HG03108 (cell line): ENCODE results near the gene MDFI.

Experiments
- ATAC-seq: cut with Tn5 transposase; IDR thresholded peaks from one replicate; pipeline ENCODE4 v1.9.1; 2021; ENCODE audit warnings: moderate library complexity; ENCODE audit not compliant: unreplicated experiment

MDFI gene

GRCh38 chr6:41630946-41631345 is 7.3 kb upstream of the MDFI start:
- no peak for ATAC-seq

DNA sequence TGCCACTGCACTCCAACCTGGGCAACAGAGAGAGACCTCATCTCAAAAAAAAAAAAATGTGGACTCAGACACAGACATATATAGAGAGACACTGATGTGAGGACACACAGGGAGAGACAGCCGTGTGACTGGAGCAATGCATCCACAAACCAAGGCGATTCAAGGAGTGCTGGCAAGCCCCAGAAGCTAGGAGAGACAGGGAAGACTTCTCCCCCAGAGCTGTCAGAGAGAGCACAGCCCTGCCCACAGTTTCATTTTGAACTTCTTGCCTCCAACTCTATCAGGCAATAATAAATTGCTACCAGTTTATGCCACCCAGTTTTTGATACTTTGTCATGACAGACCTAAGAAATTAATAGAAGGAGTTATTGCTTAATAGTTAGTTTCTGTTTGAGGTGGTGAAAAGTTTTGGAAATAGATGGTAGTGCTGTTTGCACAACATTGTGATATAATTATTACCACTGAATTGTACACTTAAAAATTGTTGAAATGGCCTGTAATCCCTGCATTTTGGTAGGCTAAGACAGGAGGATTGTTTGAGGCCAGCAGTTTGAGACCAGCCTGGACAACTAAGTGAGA is 5.1 kb upstream of the MDFI start:
- ATAC-seq = no peak

DNA sequence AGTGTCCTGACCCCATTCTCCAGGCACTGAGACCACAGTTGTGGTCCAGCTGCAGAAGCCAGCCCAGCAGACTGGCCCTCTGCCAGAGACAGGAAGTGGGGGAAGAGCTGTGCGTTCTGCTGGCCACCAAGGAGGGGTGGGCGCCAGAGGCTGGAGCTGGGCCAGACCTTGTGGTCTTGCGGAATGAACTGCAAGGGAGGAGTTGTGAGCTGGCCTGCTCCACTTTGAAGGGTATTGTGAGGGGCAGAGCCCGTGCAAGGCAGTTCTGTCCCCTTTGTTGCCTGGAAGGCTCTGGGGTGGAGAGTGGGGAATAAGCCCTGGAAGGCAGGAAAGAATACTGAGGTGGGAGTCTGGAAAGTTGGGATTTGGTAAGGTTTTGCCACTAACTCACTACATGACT is 3.6 kb upstream of the MDFI start:
- ATAC-seq = no peak

DNA sequence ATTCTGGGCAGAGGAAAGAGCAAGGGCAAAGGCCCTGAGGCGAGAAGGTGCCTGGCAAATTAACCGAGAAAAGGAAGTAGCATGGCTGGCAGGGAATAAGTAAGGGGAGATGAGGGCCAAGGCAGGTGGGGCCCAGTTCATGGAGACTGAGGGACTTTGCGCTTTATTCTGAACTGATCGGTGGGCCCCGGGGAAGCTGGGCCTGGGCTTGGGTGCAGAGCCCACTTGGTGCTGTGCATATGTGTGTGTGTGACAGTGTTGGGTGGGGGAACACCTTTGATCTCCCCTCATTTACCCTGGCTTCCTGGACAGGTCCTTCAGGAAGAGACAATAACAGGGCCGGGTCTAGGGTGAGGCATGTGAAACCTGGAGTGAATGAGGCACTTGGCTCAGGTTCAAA is 2.9 kb upstream of the MDFI start:
- ATAC-seq = no peak

DNA sequence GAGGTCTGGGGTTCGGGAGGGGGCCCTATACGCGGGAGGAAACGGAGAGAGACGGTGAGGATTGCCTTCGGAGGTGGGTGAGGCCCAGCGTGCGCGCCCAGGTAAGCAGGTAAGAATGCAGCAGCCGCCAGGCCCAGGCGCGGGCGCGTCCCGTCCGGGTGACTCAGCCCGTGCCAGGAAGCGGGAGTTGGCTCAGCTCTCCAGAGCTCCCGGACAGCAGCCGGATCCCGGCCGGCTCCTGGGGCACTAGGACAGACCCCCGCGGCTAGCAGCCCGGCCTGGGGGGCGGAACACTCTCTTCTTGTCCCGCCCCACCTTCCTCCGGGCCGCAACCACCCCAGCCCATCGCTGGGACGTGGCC is 1.5 kb upstream of the MDFI start:
- ATAC-seq = no peak

DNA sequence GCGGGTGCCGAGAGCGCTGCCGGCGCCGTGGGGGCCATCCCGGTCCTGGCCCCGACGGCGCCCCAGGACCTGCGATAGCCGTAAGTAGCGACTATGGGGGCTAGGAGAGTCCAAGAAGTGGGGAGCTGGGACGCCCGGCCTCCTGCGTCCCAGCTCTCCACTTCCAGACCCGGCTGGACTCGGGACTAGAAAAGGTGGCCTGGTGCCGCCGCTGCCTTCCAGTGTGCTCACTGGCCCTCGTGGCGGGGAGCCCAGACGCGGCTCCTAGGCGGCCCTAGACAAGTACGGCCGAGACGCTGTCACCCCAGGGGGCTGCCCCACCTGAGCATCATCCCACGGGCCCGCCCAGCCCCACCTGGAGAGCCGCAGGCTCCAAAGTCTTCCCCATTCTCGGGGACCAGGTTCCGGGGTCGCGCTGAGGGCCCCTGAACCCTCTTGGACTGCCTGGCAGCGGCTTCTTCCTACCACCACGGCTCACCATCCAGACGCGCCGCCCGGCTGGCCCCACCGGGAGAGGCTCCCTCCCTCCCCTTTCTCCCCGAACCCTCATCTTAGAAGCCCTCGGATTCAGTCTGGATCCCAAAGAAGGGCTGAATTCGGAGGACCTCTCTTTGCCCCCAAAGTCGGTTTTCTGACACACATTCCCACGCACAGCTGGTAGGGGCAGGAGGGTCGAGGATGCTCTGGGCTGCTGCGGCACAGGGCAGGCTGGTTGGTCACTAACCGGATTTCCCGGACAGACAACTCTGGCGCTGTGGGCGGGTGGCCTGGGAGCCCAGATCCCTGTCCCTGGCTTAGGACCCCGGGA is 870 bp upstream of the MDFI start:
- no peak for ATAC-seq

GRCh38 chr6:41638935-41639808 is 904 bp downstream of the MDFI start:
- ATAC-seq = no peak

GRCh38 chr6:41639809-41640371 is 1.6 kb downstream of the MDFI start:
- no peak for ATAC-seq

DNA sequence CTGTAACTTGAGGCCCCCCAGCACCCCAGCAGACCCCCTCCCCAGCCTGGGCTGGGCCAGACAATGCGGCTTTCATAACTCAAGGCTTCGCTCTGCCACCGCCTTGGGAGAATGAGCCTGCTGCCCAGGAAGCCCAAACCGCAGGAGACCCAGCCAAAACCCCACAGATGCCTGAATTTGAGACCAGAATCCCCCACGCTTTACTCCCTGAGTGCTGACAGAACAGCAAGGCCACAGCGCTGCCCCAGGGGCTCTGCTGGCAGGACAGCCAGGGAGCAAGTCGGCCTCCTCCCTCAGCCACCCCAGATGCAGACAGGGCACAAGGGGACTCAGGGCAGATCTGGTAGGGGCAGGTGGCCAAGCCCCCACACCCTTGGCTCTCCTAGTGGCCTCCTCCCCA is 2.2 kb downstream of the MDFI start:
- no peak for ATAC-seq

DNA sequence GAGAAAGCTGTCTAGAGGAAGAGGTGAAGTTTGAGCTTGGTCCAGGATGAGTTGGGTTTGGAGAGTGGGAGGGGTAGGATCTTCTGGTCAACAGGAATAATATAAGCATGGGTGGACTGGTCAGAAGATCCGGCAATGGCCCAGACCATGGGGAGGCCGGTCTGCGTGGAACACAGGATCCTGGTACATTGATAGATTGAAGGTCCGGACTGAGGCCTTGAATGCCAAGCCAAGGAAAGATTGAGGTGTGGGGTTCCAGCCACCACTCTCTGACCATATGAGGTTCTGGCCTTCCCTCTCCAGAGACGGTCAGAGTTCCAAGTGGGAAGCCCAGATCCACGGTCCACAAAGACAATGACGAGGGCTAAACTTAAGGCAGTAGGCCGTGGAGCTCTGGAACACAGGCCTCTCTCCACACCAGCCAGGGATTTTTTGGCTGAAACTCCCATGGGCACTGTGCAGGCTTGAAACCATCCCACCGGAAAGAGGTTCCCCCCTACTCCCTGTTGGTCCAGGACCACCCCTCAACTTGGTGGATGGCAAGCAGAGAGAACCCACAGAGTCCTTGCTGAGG is 3.2 kb downstream of the MDFI start:
- no peak for ATAC-seq

- ATAC-seq = no peak
These were observed 4.1 kb downstream of the MDFI start for GRCh38 chr6:41642090-41642959.

DNA sequence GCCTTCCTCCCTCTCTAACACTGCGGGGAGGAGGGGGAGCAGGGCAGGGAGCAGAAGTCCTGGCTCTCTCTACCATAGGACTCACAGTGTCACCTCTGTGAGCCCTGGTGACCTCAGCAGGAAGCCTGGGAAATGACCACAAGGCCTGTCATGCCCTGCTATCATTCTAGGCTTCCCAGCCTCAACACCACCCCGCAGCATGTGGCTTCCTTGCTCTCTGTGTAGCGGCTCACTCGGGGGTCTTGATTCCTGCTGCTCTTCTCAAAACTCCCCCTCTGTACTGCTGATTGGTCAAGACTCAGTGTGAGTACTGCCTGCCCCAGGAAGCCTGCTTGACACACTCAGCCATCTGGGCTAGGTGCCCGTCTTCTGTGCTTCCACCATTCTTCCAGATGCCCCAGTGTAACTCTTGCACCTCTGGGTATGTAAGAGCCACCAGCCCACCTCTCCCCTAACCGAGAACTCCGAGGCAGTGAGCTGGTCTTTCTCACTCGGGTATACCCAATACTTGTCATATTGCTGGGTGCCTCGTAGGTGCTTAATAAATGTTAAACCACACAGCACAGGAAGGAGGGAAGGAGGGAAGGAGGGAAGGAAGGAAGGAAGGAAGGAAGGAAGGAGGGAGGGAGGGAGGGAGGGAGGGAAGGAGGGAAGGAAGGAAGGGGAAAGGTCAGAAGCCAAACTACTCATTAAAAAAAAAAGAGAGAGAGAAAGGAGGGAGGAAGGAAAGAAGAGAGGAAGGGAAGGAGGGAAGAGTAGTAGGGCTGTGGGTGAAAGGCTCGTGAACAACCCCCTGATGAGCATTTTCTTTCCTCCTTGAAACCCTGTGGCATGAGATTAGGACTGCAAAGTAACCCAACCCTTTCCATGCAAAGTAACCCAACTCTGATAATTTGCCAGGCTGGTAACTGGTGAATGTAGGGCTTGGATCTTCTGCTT is 5.0 kb downstream of the MDFI start:
- no peak for ATAC-seq

DNA sequence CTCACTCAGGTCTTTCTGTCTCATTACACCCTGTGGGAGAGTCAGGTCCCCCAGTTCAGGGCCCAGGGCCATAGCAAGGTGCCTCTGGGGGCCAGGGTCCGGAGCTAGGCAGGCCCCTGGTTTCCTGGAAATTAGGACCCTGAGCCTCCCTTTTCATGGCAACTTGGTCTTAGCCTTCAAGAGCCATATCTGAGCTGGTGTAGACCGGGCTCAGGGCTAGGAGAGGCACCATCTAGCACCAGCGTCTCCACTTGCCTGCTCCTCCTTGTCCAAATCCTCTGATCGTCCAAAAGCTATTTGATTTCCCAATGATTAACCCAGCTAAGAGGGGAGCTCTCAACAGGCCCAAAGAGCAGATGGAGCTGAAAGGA is 5.6 kb downstream of the MDFI start:
- ATAC-seq = no peak

- ATAC-seq = no peak
These were observed 6.1 kb downstream of the MDFI start for GRCh38 chr6:41644297-41644879.

DNA sequence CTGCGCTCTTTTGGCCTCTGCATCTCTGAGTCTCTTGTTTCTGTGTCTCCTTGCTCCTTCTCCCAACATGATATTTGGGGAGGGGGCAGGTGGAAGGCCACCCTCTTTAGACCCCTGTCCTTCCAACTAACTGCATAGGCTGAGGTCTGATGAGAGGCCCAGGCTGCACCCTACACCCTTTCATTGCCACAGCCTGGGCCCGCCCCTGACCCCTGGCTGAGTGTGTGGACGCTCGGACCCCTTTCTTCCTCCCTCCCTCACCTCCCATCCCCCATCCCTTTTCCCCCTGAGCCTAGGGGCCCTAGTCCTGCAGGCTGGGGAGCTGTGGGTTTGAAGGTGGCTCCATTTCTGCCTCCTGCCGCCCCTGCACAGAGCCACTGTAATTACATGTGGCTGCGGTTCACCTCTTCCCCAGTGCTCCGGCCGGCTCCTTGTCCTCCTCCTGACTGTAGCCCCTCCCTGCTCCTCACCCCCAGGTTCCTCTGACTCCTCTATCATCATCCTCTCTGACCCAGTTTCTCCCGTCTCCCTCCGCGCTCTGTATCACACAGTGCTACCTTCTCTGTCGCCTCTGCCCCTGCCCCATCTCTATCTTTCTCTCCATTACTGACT is 6.8 kb downstream of the MDFI start:
- ATAC-seq = no peak

- ATAC-seq = no peak
These were observed 7.9 kb downstream of the MDFI start for GRCh38 chr6:41646026-41646795.

GRCh38 chr6:41647061-41647511 is 8.8 kb downstream of the MDFI start:
- ATAC-seq = no peak
